Measurements from ENCODE around the gene PCDHAC1.
"Not testable (repeated sequence)": the region's sequence is repeated elsewhere in the genome, so short reads cannot be mapped to it uniquely, and the experiment has no call there.

PCDHAC1 gene, protein sequence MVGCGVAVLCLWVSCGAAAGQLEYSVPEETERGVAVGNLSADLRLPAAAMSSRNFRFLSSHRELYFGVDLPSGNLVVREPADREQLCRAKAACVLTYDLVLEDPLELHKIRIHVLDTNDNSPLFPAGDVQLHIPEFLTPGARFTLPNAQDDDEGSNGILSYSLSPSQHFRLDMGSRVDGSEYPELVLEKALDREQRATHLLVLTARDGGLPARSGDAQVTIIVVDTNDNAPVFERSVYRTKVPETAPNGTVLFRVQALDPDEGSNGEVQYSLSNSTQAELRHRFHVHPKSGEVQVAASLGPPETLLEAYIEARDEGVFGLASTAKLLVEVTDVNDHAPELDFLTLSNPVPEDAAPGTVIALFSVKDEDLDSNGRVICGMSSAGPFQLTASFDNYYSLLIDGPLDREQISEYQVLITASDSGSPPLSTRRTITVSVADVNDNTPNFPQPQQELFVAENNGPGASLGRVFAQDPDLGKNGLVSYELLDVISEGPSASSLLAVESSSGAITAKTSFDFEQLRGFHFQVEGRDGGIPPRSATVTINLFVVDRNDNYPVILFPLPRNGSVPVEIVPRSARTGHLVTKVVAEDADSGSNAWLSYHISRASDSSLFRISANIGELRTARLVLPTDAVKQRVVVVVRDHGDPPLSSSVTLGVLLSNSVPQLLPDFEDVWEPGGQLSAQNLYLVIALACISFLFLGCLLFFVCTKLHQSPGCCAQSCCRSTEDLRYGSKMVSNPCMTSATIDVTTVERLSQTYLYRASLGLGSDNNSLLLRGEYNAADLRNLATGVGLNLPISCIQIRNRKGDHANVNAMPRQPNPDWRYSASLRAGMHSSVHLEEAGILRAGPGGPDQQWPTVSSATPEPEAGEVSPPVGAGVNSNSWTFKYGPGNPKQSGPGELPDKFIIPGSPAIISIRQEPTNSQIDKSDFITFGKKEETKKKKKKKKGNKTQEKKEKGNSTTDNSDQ

GRCh38 chr5:140925806-140926442, at the start of gene PCDHAC1:
TSS of gene PCDHAC1 (plus strand) at chr5:140926299. CDS start at chr5:140926893, 594 bp downstream.
- peaks cover 64% of the 10 kb centered on the region for H3K27me3 Mint-ChIP-seq
- no peak within 1 kb of the TSS for H3K27ac Mint-ChIP-seq
- peaks cover 1% of the 10 kb centered on the region for H3K9me3 Mint-ChIP-seq
- no peaks in the 10 kb centered on the region for H3K36me3 Mint-ChIP-seq (ENCODE audit: low read depth)
- peak within 1 kb of the TSS; percentile 25 for H3K4me3 Mint-ChIP-seq
- peaks cover 6% of the 10 kb centered on the region for H3K4me1 Mint-ChIP-seq (ENCODE audit: low read depth)

GRCh38 chr5:140876541-140877261, 49.4 kb upstream of the PCDHAC1 start:
- not testable (repeated sequence) for H3K27ac Mint-ChIP-seq; H3K4me1 Mint-ChIP-seq (ENCODE audit: low read depth); H3K4me3 Mint-ChIP-seq
- Mint-ChIP-seq H3K9me3 (peaks cover 32% of the 10 kb centered on the region), H3K27me3 (peaks cover 61% of the 10 kb centered on the region), H3K36me3 (ENCODE audit: low read depth) (peaks cover 25% of the 10 kb centered on the region)

- Mint-ChIP-seq H3K27me3 (peaks cover 62% of the 10 kb centered on the region), H3K36me3 (ENCODE audit: low read depth) (peaks cover 27% of the 10 kb centered on the region), H3K27ac (no peak overlapping the region), H3K9me3 (peaks cover 36% of the 10 kb centered on the region), H3K4me3 (no peak overlapping the region), H3K4me1 (ENCODE audit: low read depth) (no peaks in the 10 kb centered on the region)
Measured at GRCh38 chr5:140877262-140877581, 48.9 kb upstream of the PCDHAC1 start.

DNA sequence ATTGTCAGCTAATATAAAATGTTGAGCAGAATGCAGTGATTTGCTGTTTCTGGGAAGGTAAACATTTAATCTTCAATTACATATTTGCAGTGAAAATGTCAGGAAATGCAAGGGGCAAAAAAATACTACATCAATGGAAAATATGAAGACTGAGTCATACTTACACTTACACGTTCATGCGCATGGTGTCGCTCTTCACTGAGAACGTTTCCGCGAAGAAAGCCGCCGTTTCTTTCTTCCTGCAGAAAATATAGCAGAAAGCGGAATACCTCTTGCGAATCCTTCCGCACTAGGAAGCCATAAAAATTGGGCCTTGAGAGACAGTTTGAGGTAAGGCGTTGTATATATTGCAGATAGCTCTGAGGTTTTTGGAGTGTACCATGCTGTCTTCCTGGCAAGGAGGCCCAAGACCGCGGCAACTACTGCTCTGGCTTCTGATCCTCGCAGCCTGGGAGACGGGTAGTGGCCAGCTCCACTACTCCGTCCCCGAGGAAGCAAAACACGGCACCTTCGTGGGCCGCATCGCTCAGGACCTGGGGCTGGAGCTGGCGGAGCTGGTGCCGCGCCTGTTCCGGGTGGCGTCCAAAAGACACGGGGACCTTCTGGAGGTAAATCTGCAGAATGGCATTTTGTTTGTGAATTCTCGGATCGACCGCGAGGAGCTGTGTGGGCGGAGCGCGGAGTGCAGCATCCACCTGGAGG, 44.1 kb upstream of the PCDHAC1 start, which contains the start of gene PCDHA13:
PCDHA13 (plus strand) TSS at position 236 of the 702 bp plus-strand sequence; CDS start at position 381, 145 bp downstream.
- Mint-ChIP-seq H3K4me1 (ENCODE audit: low read depth) (no peaks in the 10 kb centered on the region), H3K27me3 (peaks cover 49% of the 10 kb centered on the region), H3K9me3 (peaks cover 37% of the 10 kb centered on the region), H3K36me3 (ENCODE audit: low read depth) (peaks cover 20% of the 10 kb centered on the region), H3K27ac (no peak within 1 kb of the TSS), H3K4me3 (no peak within 1 kb of the TSS)

DNA sequence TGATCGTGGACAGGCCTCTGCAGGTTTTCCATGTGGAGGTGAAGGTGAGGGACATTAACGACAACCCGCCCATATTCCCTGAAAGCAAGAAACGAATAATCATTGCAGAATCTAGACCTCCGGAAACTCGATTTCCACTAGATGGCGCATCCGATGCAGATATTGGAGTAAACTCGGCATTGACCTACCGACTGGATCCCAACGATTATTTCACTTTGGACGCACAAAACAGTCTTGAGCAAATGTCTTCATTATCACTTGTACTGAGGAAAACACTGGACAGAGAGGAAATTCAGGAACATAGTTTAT, 43.6 kb upstream of the PCDHAC1 start:
- Mint-ChIP-seq H3K4me1 (ENCODE audit: low read depth) (no peaks in the 10 kb centered on the region), H3K36me3 (ENCODE audit: low read depth) (peaks cover 20% of the 10 kb centered on the region), H3K27ac (no peak overlapping the region), H3K4me3 (no peak overlapping the region), H3K27me3 (peaks cover 49% of the 10 kb centered on the region), H3K9me3 (peaks cover 41% of the 10 kb centered on the region)

- H3K9me3 Mint-ChIP-seq: peaks cover 41% of the 10 kb centered on the region
Measured at GRCh38 chr5:140883373-140883772, 42.7 kb upstream of the PCDHAC1 start.

DNA sequence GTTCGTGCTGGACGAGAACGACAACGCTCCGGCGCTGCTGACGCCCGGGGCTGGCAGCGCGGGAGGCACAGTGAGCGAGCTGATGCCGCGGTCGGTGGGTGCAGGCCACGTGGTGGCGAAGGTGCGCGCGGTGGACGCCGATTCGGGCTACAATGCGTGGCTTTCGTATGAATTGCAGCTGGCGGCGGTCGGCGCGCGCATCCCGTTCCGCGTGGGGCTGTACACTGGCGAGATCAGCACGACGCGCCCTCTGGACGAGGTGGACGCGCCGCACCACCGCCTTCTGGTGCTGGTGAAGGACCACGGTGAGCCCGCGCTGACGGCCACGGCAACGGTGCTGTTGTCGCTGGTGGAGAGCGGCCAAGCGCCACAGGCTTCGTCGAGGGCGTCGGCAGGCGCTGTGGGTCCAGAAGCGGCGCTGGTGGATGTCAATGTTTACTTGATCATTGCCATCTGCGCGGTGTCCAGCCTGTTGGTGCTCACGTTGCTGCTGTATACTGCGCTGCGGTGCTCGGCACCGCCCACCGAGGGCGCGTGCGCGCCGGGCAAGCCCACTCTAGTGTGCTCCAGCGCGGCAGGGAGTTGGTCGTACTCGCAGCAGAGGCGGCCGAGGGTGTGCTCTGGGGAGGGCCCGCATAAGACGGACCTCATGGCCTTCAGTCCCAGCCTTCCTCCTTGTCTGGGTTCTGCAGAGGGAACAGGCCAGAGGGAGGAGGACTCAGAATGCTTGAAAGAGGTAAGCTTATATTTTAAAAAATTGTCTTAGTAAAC, 42.0 kb upstream of the PCDHAC1 start:
- peaks cover 40% of the 10 kb centered on the region for H3K27me3 Mint-ChIP-seq
- peaks cover 37% of the 10 kb centered on the region for H3K9me3 Mint-ChIP-seq
- no peaks in the 10 kb centered on the region for H3K4me1 Mint-ChIP-seq (ENCODE audit: low read depth)
- peaks cover 15% of the 10 kb centered on the region for H3K36me3 Mint-ChIP-seq (ENCODE audit: low read depth)
- no peak overlapping the region for H3K4me3 Mint-ChIP-seq
- H3K27ac Mint-ChIP-seq: no peak overlapping the region

More at GRCh38 chr5:140883373-140883772, 42.7 kb upstream of the PCDHAC1 start:
- peaks cover 16% of the 10 kb centered on the region for H3K36me3 Mint-ChIP-seq (ENCODE audit: low read depth)
- no peak overlapping the region for H3K4me3 Mint-ChIP-seq
- peaks cover 44% of the 10 kb centered on the region for H3K27me3 Mint-ChIP-seq
- H3K4me1 Mint-ChIP-seq (ENCODE audit: low read depth): no peaks in the 10 kb centered on the region
- no peak overlapping the region for H3K27ac Mint-ChIP-seq

- H3K4me3 Mint-ChIP-seq: no peak overlapping the region
- peaks cover 11% of the 10 kb centered on the region for H3K27me3 Mint-ChIP-seq
- peaks cover 3% of the 10 kb centered on the region for H3K9me3 Mint-ChIP-seq
- H3K27ac Mint-ChIP-seq: no peak overlapping the region
- H3K36me3 Mint-ChIP-seq (ENCODE audit: low read depth): no peaks in the 10 kb centered on the region
- H3K4me1 Mint-ChIP-seq (ENCODE audit: low read depth): no peaks in the 10 kb centered on the region
Measured at GRCh38 chr5:140916325-140916724, 9.8 kb upstream of the PCDHAC1 start.

DNA sequence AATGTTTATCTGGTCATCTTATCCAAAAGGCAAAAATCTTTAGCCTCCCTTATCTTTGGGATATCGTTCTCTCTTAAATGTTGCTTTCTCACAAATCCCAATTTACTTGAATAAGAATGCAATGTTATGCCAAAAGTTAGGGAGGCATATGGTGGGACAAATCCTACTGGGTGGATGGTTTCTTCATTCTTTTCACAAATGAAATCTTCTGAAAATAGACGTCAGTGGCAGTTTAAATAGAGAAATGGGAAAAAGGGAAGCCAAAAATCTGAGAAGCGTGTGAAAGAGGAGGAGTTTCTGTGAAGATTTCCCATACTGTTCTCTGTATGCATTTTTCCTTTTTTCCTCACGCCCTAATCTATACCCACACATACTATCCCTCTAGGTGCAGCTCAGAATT, 2.5 kb upstream of the PCDHAC1 start:
- Mint-ChIP-seq H3K9me3 (peaks cover 3% of the 10 kb centered on the region), H3K27ac (no peak overlapping the region), H3K36me3 (ENCODE audit: low read depth) (no peaks in the 10 kb centered on the region), H3K4me3 (no peak overlapping the region), H3K4me1 (ENCODE audit: low read depth) (peaks cover 6% of the 10 kb centered on the region), H3K27me3 (peaks cover 53% of the 10 kb centered on the region)

DNA sequence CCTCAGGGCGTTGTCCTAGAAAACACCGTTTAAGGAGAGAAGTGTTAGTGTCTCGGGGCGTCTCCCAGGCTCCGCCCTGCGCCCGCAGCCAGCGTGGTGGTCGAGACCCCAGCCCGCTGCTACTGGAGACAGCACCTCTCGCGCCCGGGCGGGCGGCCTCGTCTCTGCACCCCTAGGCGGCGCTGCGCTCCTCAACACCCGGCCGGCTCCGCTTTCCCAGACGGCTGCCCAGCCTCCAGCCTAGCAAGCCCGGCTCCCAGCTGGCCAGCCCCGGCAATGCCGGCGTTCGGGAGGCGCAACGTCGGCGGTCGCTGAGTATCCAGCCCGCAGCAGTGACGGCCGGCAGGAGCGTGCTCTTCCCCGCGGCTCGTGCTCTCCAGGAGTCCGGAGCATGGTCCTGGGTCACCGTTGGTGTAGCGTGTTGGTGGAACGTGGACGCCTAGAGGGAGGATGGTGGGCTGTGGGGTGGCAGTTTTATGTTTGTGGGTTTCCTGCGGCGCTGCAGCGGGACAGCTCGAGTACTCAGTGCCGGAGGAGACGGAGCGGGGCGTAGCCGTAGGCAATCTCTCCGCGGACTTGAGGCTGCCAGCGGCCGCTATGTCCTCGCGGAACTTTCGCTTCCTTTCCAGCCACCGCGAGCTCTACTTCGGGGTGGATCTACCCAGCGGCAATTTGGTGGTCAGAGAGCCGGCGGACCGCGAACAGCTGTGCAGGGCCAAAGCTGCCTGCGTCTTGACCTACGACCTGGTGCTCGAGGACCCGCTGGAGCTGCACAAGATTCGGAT, 536 bp downstream of the PCDHAC1 start:
- peaks cover 63% of the 10 kb centered on the region for H3K27me3 Mint-ChIP-seq
- no peaks in the 10 kb centered on the region for H3K9me3 Mint-ChIP-seq
- H3K4me3 Mint-ChIP-seq: peak overlapping the region; percentile 7
- H3K4me1 Mint-ChIP-seq (ENCODE audit: low read depth): peaks cover 6% of the 10 kb centered on the region
- no peak overlapping the region for H3K27ac Mint-ChIP-seq
- H3K36me3 Mint-ChIP-seq (ENCODE audit: low read depth): no peaks in the 10 kb centered on the region

GRCh38 chr5:140927228-140927573, 1.1 kb downstream of the PCDHAC1 start:
- Mint-ChIP-seq H3K4me1 (ENCODE audit: low read depth) (peaks cover 6% of the 10 kb centered on the region), H3K27ac (no peak overlapping the region), H3K36me3 (ENCODE audit: low read depth) (no peaks in the 10 kb centered on the region), H3K4me3 (peak overlapping the region; percentile 7), H3K27me3 (peaks cover 59% of the 10 kb centered on the region), H3K9me3 (no peaks in the 10 kb centered on the region)

DNA sequence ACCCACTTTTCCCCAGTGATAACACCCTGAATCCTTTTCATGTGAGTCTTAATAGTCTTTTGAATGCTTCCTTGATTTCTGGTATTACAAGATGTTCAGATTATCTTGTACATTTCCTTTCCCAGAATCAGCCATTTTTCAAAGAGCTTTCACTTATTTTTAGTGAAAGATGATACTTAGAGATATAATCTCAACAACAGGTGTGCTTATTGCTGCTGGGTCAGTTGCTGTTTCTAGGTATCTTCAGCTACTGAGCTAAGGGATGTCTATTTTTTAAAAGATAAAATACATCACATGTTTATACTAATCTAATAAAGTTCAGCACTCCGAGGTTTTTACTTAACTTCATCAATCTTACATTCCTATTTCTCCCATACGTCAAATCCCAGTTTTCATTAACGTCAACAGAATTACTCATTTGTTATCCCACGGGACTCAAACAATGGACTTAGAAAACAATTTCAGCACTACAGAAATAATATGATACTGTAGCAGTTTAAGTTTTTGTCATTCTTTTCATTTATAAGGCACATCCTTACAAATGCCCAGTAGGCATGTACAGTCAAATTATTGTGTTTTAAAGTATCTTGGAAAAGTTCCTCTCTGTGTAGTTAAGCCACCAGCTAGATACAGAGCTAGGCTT, 9.0 kb downstream of the PCDHAC1 start:
- Mint-ChIP-seq H3K27ac (no peak overlapping the region), H3K27me3 (no peaks in the 10 kb centered on the region), H3K4me3 (no peak overlapping the region), H3K4me1 (ENCODE audit: low read depth) (no peaks in the 10 kb centered on the region), H3K9me3 (no peaks in the 10 kb centered on the region), H3K36me3 (ENCODE audit: low read depth) (no peaks in the 10 kb centered on the region)

All from stimulated activated naive CD8-positive, alpha-beta T cell treated with anti-CD3 and anti-CD28 coated beads, Interleukin-15, Interleukin-2, amounts not matched to agents 100 ng/mL and 50 ng/mL, for 24 hours (primary cell).